WTC11 (cell line): Measurements from ENCODE around the gene NOL7. TPM values are rescaled to one million over a fixed set of nuclear protein-coding genes. Genes with fewer than 3 reads are reported as not detected.
A peak's percentile ranks its signal among the peaks of the same experiment; 100 is the strongest.

ENCODE experiments used
- ATAC-seq: fragments of 200-7000 bp; cut with Tn5 transposase; 2 replicates; pipeline ENCODE4 v1.10.0; 2021; ENCODE audit warnings: mild to moderate bottlenecking, moderate library complexity
- CTCF ChIA-PET: fragments of 300-600 bp; sonication (Branson Sonifier 250); formaldehyde crosslinking; loops from one replicate; lab custom pipeline; 2021; ENCODE audit warnings: antibody characterized with exemption; lab: Charles Lee
- POLR2A ChIA-PET: fragments of 350-600 bp; sonication (Branson Sonifier 250); formaldehyde crosslinking; loops from one replicate; lab custom pipeline; 2021; ENCODE audit warnings: antibody characterized with exemption; lab: Charles Lee
- DNase-seq: peaks from one replicate; pipeline ENCODE4 v3.0.0; 2021; ENCODE audit warnings: low spot score
- H3K27ac Mint-ChIP-seq: 2 replicates; pipeline ENCODE4 v1.8.0; 2021; ENCODE audit warnings: mixed read lengths
- H3K27me3 Mint-ChIP-seq: 2 replicates; pipeline ENCODE4 v1.8.0; 2021; ENCODE audit warnings: low read depth, mild to moderate bottlenecking, moderate library complexity, mixed read lengths
- H3K36me3 Mint-ChIP-seq: 2 replicates; pipeline ENCODE4 v1.8.0; 2021; ENCODE audit warnings: mixed read lengths
- H3K4me1 Mint-ChIP-seq: 2 replicates; pipeline ENCODE4 v1.8.0; 2022; ENCODE audit warnings: mixed read lengths
- H3K4me3 Mint-ChIP-seq: 2 replicates; pipeline ENCODE4 v1.8.0; 2021; ENCODE audit warnings: mild to moderate bottlenecking, moderate library complexity, mixed read lengths
- H3K9me3 Mint-ChIP-seq: 2 replicates; pipeline ENCODE4 v1.8.0; 2021; ENCODE audit warnings: mixed read lengths
- CDX4 ChIP-seq: fragments of 250-450 bp; sonication (Bioruptor Pico); IDR thresholded peaks from 2 replicates; pipeline ENCODE4 v1.9.0; 2021; ENCODE audit warnings: moderate library complexity, mild to moderate bottlenecking, inconsistent platforms, borderline replicate concordance
- CREM ChIP-seq: sonication (generic); formaldehyde crosslinking; IDR thresholded peaks from 2 replicates; pipeline ENCODE4 v1.8.1; 2022; ENCODE audit warnings: mild to moderate bottlenecking, missing genetic modification reagents, moderate library complexity
- ELF4 ChIP-seq: sonication (generic); formaldehyde crosslinking; IDR thresholded peaks from 2 replicates; pipeline ENCODE4 v1.8.1; 2022; ENCODE audit warnings: low read depth, mild to moderate bottlenecking, moderate library complexity, missing genetic modification reagents
- FOXP1 ChIP-seq: sonication (generic); formaldehyde crosslinking; IDR thresholded peaks from 2 replicates; pipeline ENCODE4 v1.8.0; 2022; ENCODE audit warnings: missing genetic modification reagents, mild to moderate bottlenecking, moderate library complexity, borderline replicate concordance
- GRHL2 ChIP-seq: fragments of 250-450 bp; sonication (Bioruptor Pico); IDR thresholded peaks from 2 replicates; pipeline ENCODE4 v1.8.0; 2022; ENCODE audit warnings: mild to moderate bottlenecking, moderate library complexity; ENCODE audit not compliant: insufficient replicate concordance, severe bottlenecking
- HMGXB4 ChIP-seq: sonication (generic); formaldehyde crosslinking; IDR thresholded peaks from 2 replicates; pipeline ENCODE4 v1.8.1; 2023; ENCODE audit warnings: mild to moderate bottlenecking, moderate library complexity, missing genetic modification reagents
- IRF1 ChIP-seq: sonication (generic); formaldehyde crosslinking; IDR thresholded peaks from 2 replicates; pipeline ENCODE4 v1.8.0; 2023; ENCODE audit warnings: missing genetic modification reagents
- MXD4 ChIP-seq: fragments of 250-450 bp; sonication (Bioruptor Pico); IDR thresholded peaks from 2 replicates; pipeline ENCODE4 v1.8.0; 2021; ENCODE audit warnings: mild to moderate bottlenecking, moderate library complexity, borderline replicate concordance
- NFATC4 ChIP-seq: fragments of 250-450 bp; sonication (Bioruptor Pico); IDR thresholded peaks from 2 replicates; pipeline ENCODE4 v1.9.0; 2021; ENCODE audit warnings: mild to moderate bottlenecking
- NR1H2 ChIP-seq: sonication (generic); formaldehyde crosslinking; IDR thresholded peaks from 2 replicates; pipeline ENCODE4 v1.9.0; 2021; ENCODE audit warnings: mild to moderate bottlenecking, moderate library complexity, missing genetic modification reagents
- RELA ChIP-seq: sonication (generic); formaldehyde crosslinking; IDR thresholded peaks from 2 replicates; pipeline ENCODE4 v1.8.1; 2022; ENCODE audit warnings: missing genetic modification reagents, mild to moderate bottlenecking, borderline replicate concordance
- SOX15 ChIP-seq: fragments of 250-450 bp; sonication (Bioruptor Pico); IDR thresholded peaks from 2 replicates; pipeline ENCODE4 v1.9.0; 2021; ENCODE audit warnings: mild to moderate bottlenecking
- USF2 ChIP-seq: sonication (generic); formaldehyde crosslinking; IDR thresholded peaks from 2 replicates; pipeline ENCODE4 v1.8.1; 2023; ENCODE audit warnings: mild to moderate bottlenecking, missing genetic modification reagents, moderate library complexity
- ZBTB21 ChIP-seq: sonication (generic); formaldehyde crosslinking; IDR thresholded peaks from 2 replicates; pipeline ENCODE4 v1.8.1; 2023; ENCODE audit warnings: mild to moderate bottlenecking, missing genetic modification reagents, borderline replicate concordance
- ZNF121 ChIP-seq: sonication (generic); formaldehyde crosslinking; IDR thresholded peaks from 2 replicates; pipeline ENCODE4 v1.8.0; 2023; ENCODE audit warnings: missing genetic modification reagents
- ZNF232 ChIP-seq: sonication (generic); formaldehyde crosslinking; IDR thresholded peaks from 2 replicates; pipeline ENCODE4 v1.8.0; 2022; ENCODE audit warnings: mild to moderate bottlenecking, missing genetic modification reagents
- ZNF263 ChIP-seq: sonication (generic); formaldehyde crosslinking; IDR thresholded peaks from 2 replicates; pipeline ENCODE4 v1.8.1; 2022; ENCODE audit warnings: low read depth, mild to moderate bottlenecking, moderate library complexity, missing genetic modification reagents
- ZNF317 ChIP-seq: sonication (generic); formaldehyde crosslinking; IDR thresholded peaks from 2 replicates; pipeline ENCODE4 v1.8.1; 2023; ENCODE audit warnings: low read depth, mild to moderate bottlenecking, moderate library complexity, missing genetic modification reagents, borderline replicate concordance
- total RNA-seq: library from RNA; stranded (reverse); gene quantifications from 3 replicates; pipeline ENCODE4 v1.2.3, GENCODE V29; 2021
- TF ChIP-seq, protein P1 (sequence below): sonication (generic); formaldehyde crosslinking; IDR thresholded peaks from 2 replicates; pipeline ENCODE4 v1.8.0; 2022; ENCODE audit warnings: mild to moderate bottlenecking, missing genetic modification reagents
- TF ChIP-seq, protein P2 (sequence below): sonication (generic); formaldehyde crosslinking; IDR thresholded peaks from 2 replicates; pipeline ENCODE4 v1.8.1; 2022; ENCODE audit warnings: low read depth, missing genetic modification reagents, borderline replicate concordance
- TF ChIP-seq, protein P3 (sequence below): fragments of 250-450 bp; sonication (Bioruptor Pico); IDR thresholded peaks from 2 replicates; pipeline ENCODE4 v2.1.2; 2022; ENCODE audit warnings: mild to moderate bottlenecking, moderate library complexity
- TF ChIP-seq, protein P4 (sequence below): fragments of 250-450 bp; sonication (Bioruptor Pico); IDR thresholded peaks from 2 replicates; pipeline ENCODE4 v1.9.0; 2021; ENCODE audit warnings: mild to moderate bottlenecking
- TF ChIP-seq, protein P5 (sequence below): sonication (generic); formaldehyde crosslinking; IDR thresholded peaks from 2 replicates; pipeline ENCODE4 v1.8.1; 2022; ENCODE audit warnings: mild to moderate bottlenecking, moderate library complexity, missing genetic modification reagents

NOL7 gene
- total RNA-seq, 1 experiment from 2014 or later: 76.1 TPM

DNA sequence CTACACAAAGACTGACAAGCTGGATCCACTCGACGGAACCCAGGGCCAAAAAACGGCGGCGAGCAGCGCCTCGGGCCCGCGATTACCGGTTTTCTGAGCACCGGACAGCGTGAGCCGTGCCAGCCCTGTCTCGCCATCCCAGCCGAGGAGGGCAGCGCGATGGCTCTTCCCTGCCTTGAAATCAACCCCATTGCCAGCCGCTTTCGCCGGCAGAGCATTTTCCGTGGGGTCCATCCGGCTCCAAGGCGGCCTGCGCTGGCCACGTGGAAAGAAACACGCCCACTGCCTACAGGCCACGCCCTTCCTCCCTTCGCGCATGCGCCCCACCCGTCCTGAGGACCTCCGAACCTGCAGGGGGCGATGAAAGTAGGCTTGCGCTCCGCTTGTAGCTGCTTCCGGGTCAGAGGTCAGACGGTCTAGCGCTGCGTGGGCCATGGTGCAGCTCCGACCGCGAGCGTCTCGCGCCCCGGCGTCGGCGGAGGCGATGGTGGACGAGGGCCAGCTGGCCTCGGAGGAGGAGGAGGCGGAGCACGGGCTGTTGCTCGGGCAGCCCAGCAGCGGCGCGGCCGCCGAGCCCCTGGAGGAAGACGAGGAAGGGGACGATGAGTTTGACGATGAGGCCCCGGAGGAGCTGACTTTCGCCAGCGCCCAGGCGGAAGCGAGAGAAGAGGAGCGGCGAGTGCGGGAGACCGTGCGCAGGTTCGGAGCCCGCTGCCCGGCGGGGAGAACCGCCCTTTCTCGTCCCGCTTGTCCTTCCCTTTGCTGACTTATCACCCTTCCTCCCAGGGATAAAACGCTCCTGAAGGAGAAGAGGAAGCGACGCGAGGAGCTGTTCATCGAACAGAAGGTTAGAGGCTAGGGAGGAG, at the start of gene NOL7 (continued):
- TF ChIP-seq IRF1 (CRISPR knock-in tag): peak; percentile 73; the same call in 1 of the 2 replicates
- TF ChIP-seq USF2 (CRISPR knock-in tag): peak; percentile 87
- TF ChIP-seq CDX4: no peak
- TF ChIP-seq, protein P1, sequence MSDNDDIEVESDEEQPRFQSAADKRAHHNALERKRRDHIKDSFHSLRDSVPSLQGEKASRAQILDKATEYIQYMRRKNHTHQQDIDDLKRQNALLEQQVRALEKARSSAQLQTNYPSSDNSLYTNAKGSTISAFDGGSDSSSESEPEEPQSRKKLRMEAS: peak; percentile 99
- peak; percentile 99 for TF ChIP-seq HMGXB4 (CRISPR knock-in tag)
- TF ChIP-seq, protein P2, sequence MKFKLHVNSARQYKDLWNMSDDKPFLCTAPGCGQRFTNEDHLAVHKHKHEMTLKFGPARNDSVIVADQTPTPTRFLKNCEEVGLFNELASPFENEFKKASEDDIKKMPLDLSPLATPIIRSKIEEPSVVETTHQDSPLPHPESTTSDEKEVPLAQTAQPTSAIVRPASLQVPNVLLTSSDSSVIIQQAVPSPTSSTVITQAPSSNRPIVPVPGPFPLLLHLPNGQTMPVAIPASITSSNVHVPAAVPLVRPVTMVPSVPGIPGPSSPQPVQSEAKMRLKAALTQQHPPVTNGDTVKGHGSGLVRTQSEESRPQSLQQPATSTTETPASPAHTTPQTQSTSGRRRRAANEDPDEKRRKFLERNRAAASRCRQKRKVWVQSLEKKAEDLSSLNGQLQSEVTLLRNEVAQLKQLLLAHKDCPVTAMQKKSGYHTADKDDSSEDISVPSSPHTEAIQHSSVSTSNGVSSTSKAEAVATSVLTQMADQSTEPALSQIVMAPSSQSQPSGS (CRISPR knock-in tag): no peak
- TF ChIP-seq ELF4: no peak
- no peak for TF ChIP-seq ZNF317 (CRISPR knock-in tag)
- no peak for TF ChIP-seq MXD4 (CRISPR knock-in tag)
- no peak for TF ChIP-seq RELA
- TF ChIP-seq, protein P3, sequence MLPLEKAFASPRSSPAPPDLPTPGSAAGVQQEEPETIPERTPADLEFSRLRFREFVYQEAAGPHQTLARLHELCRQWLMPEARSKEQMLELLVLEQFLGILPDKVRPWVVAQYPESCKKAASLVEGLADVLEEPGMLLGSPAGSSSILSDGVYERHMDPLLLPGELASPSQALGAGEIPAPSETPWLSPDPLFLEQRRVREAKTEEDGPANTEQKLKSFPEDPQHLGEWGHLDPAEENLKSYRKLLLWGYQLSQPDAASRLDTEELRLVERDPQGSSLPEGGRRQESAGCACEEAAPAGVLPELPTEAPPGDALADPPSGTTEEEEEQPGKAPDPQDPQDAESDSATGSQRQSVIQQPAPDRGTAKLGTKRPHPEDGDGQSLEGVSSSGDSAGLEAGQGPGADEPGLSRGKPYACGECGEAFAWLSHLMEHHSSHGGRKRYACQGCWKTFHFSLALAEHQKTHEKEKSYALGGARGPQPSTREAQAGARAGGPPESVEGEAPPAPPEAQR (CRISPR knock-in tag): no peak
- TF ChIP-seq ZNF121: peak; percentile 52; the same call in 1 of the 2 replicates
- TF ChIP-seq, protein P4, sequence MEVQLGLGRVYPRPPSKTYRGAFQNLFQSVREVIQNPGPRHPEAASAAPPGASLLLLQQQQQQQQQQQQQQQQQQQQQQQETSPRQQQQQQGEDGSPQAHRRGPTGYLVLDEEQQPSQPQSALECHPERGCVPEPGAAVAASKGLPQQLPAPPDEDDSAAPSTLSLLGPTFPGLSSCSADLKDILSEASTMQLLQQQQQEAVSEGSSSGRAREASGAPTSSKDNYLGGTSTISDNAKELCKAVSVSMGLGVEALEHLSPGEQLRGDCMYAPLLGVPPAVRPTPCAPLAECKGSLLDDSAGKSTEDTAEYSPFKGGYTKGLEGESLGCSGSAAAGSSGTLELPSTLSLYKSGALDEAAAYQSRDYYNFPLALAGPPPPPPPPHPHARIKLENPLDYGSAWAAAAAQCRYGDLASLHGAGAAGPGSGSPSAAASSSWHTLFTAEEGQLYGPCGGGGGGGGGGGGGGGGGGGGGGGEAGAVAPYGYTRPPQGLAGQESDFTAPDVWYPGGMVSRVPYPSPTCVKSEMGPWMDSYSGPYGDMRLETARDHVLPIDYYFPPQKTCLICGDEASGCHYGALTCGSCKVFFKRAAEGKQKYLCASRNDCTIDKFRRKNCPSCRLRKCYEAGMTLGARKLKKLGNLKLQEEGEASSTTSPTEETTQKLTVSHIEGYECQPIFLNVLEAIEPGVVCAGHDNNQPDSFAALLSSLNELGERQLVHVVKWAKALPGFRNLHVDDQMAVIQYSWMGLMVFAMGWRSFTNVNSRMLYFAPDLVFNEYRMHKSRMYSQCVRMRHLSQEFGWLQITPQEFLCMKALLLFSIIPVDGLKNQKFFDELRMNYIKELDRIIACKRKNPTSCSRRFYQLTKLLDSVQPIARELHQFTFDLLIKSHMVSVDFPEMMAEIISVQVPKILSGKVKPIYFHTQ (CRISPR knock-in tag): no peak

GRCh38 chr6:13565921-13566320, 49.2 kb upstream of the NOL7 start:
- no peaks in the 10 kb centered on the region for H3K36me3 Mint-ChIP-seq
- POLR2A ChIA-PET: no interaction called here
- H3K27ac Mint-ChIP-seq: no peak overlapping the region
- ATAC-seq: no peak
- CTCF ChIA-PET: no interaction called here
- H3K27me3 Mint-ChIP-seq: no peaks in the 10 kb centered on the region
- H3K4me1 Mint-ChIP-seq: peaks cover 14% of the 10 kb centered on the region
- H3K9me3 Mint-ChIP-seq: peaks cover under 1% of the 10 kb centered on the region; the same call in 1 of the 2 replicates
- no peak overlapping the region for H3K4me3 Mint-ChIP-seq
- no peak for DNase-seq
- TF ChIP-seq NR1H2 (CRISPR knock-in tag): no peak
- TF ChIP-seq, protein P5, sequence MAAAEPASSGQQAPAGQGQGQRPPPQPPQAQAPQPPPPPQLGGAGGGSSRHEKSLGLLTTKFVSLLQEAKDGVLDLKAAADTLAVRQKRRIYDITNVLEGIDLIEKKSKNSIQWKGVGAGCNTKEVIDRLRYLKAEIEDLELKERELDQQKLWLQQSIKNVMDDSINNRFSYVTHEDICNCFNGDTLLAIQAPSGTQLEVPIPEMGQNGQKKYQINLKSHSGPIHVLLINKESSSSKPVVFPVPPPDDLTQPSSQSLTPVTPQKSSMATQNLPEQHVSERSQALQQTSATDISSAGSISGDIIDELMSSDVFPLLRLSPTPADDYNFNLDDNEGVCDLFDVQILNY: no peak
- no peak for TF ChIP-seq CREM
- TF ChIP-seq ZBTB21 (CRISPR knock-in tag): no peak
- TF ChIP-seq FOXP1 (CRISPR knock-in tag): no peak
- TF ChIP-seq SOX15: no peak
- TF ChIP-seq NFATC4 (CRISPR knock-in tag): no peak
- TF ChIP-seq ZNF232 (CRISPR knock-in tag): no peak
- no peak for TF ChIP-seq GRHL2 (CRISPR knock-in tag)
- no peak for TF ChIP-seq ZNF263 (CRISPR knock-in tag)
- TF ChIP-seq ZNF317 (CRISPR knock-in tag): no peak
